HG02970 (cell line): ENCODE data around the gene METTL21C.

Experiments
- ATAC-seq: cut with Tn5 transposase; IDR thresholded peaks from one replicate; pipeline ENCODE4 v1.9.1; 2021; ENCODE audit warnings: mild to moderate bottlenecking, moderate library complexity, moderate number of reproducible peaks; ENCODE audit not compliant: unreplicated experiment, low FRiP score

The METTL21C gene

GRCh38 chr13:102670130-102670529 is 24.7 kb downstream of the METTL21C start:
- ATAC-seq, result no peak

- no peak for ATAC-seq
Observed at GRCh38 chr13:102667911-102668310, 26.9 kb downstream of the METTL21C start.

- no peak for ATAC-seq
Observed at GRCh38 chr13:102667023-102667422, 27.8 kb downstream of the METTL21C start.

- no peak for ATAC-seq
Observed at GRCh38 chr13:102659168-102659713, 35.6 kb downstream of the METTL21C start.

- no peak for ATAC-seq
Observed at GRCh38 chr13:102658660-102659059, 36.2 kb downstream of the METTL21C start.

GRCh38 chr13:102657630-102658029 is 37.2 kb downstream of the METTL21C start:
- ATAC-seq, result no peak

- no peak for ATAC-seq
Observed at GRCh38 chr13:102654756-102655155, 40.1 kb downstream of the METTL21C start.

GRCh38 chr13:102651892-102652291 is 43.0 kb downstream of the METTL21C start:
- no peak for ATAC-seq

- no peak for ATAC-seq
Observed at GRCh38 chr13:102651392-102651791, 43.5 kb downstream of the METTL21C start.

GRCh38 chr13:102650444-102650843 is 44.4 kb downstream of the METTL21C start:
- ATAC-seq, result no peak

- no peak for ATAC-seq
Observed at GRCh38 chr13:102648046-102648445, 46.8 kb downstream of the METTL21C start.

- no peak for ATAC-seq
Observed at GRCh38 chr13:102645701-102646100, 49.1 kb downstream of the METTL21C start.

- ATAC-seq, result no peak
Observed at GRCh38 chr13:102643656-102644055, 51.2 kb downstream of the METTL21C start.

GRCh38 chr13:102642475-102642874 is 52.4 kb downstream of the METTL21C start:
- ATAC-seq, result no peak

- no peak for ATAC-seq
Observed at GRCh38 chr13:102642029-102642428, 52.8 kb downstream of the METTL21C start.

- ATAC-seq, result no peak
Observed at GRCh38 chr13:102638741-102639140, 56.1 kb downstream of the METTL21C start.
